OCI-LY1 (cell line): ENCODE measurements around the gene SLC19A1.

Experiments
- CTCF ChIP-seq: fragments of 200-600 bp; sonication (generic), shearing (Covaris generic); IDR thresholded peaks from 2 replicates; pipeline ENCODE4 v1.5.1; 2017; ENCODE audit warnings: mild to moderate bottlenecking, antibody characterized with exemption, low read length, moderate library complexity, mixed read lengths
- EZH2 ChIP-seq: fragments of 200-600 bp; sonication (generic), shearing (Covaris generic); IDR thresholded peaks from 2 replicates; pipeline ENCODE4 v1.8.0; 2017; ENCODE audit warnings: borderline replicate concordance, mixed run types, mild to moderate bottlenecking, antibody characterized with exemption, low read length, moderate library complexity, mixed read lengths

- no peak for TF ChIP-seq CTCF
- TF ChIP-seq EZH2: no peak
Measured at GRCh38 chr21:45480701-45481500, 61.3 kb downstream of the SLC19A1 start.
